ENCODE data around the gene WDR82. TPM values are rescaled to one million over a fixed set of nuclear protein-coding genes. Genes with fewer than 3 reads are reported as not detected.

Gene WDR82
- total RNA-seq, 2 donors from 2014 or later: 78.4 to 84.2 TPM

DNA sequence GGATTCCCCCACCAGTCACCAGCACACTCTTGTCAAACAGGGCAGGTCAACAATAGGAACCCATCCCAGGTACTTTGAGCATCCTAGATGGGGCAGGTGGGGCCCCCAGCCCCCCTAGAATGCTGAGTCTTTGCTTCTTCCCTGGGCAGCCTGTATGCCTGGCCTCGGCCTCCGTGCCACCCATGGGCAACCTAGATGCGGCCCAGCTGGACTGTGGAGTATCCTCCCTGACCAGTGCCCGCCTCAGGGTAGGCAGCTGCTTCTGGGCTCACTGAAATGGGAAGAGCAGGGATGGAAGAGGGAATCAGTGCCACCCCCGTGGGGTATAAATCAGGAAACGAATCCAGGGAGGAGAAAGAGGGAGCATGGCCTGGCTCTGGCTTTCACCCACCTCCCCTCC lies 48.5 kb upstream of the WDR82 start:
- no peak overlapping the region for H3K27ac Mint-ChIP-seq
- H3K36me3 Mint-ChIP-seq (ENCODE audit: low read depth): no peaks in the 10 kb centered on the region
- no peaks in the 10 kb centered on the region for H3K27me3 Mint-ChIP-seq (ENCODE audit: insufficient read depth)
- TF ChIP-seq, protein P1, sequence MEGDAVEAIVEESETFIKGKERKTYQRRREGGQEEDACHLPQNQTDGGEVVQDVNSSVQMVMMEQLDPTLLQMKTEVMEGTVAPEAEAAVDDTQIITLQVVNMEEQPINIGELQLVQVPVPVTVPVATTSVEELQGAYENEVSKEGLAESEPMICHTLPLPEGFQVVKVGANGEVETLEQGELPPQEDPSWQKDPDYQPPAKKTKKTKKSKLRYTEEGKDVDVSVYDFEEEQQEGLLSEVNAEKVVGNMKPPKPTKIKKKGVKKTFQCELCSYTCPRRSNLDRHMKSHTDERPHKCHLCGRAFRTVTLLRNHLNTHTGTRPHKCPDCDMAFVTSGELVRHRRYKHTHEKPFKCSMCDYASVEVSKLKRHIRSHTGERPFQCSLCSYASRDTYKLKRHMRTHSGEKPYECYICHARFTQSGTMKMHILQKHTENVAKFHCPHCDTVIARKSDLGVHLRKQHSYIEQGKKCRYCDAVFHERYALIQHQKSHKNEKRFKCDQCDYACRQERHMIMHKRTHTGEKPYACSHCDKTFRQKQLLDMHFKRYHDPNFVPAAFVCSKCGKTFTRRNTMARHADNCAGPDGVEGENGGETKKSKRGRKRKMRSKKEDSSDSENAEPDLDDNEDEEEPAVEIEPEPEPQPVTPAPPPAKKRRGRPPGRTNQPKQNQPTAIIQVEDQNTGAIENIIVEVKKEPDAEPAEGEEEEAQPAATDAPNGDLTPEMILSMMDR (conservative IDR thresholded peaks at IDR 0.05): no peak
- H3K4me1 Mint-ChIP-seq: no peaks in the 10 kb centered on the region
- WGBS, 2 experiments (ENCODE audit: insufficient coverage in 1 of 2, insufficient read length in 1 of 2): 89 to 90% methylated on average over 3 to 6 of the region's 6 CpGs
- no peaks in the 10 kb centered on the region for H3K27me3 ChIP-seq (ENCODE audit: control insufficient read depth, insufficient read depth, low read length, poor library complexity, severe bottlenecking)
- no peaks in the 10 kb centered on the region for H3K36me3 ChIP-seq (ENCODE audit: control insufficient read depth, insufficient read depth, low read length)
- no peak overlapping the region for H3K27ac ChIP-seq (ENCODE audit: low read depth, low read length)
- no peak for DNase-seq
- no peak overlapping the region for H3K9ac ChIP-seq (ENCODE audit: extremely low read depth, low read length, poor library complexity, severe bottlenecking)
- no peaks in the 10 kb centered on the region for H3K9me3 ChIP-seq (ENCODE audit: control insufficient read depth, low read length)
- H3K4me1 ChIP-seq (ENCODE audit: control insufficient read depth, insufficient read depth, low read length): no peaks in the 10 kb centered on the region
- H3K9me3 Mint-ChIP-seq: no peaks in the 10 kb centered on the region
- H3K4me3 Mint-ChIP-seq: no peak overlapping the region
- H3K4me3 ChIP-seq (ENCODE audit: low read length): no peak overlapping the region

DNA sequence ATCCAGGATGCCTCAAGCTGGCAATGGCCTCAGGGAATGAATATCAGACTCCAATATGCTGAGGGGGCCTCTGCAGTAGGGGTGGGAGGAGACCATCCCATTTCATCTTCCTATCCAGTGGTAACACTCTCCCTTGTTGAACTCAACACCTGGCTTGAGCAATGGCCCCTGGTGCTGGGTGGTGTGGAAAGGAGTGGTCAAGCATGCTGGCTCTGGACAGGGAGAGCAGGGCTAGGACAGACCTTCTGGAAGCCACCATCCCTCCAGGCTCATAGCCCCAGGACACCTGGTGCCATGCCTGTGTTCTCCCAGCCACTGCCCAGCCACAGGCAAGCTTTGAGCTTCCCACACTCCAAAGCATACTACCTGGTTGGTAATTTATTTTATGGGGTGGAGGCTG lies 47.2 kb upstream of the WDR82 start:
- no peaks in the 10 kb centered on the region for H3K9me3 ChIP-seq (ENCODE audit: control insufficient read depth, low read length)
- no peaks in the 10 kb centered on the region for H3K36me3 Mint-ChIP-seq (ENCODE audit: low read depth)
- H3K4me3 ChIP-seq (ENCODE audit: low read length): no peak overlapping the region
- H3K4me1 ChIP-seq (ENCODE audit: control insufficient read depth, insufficient read depth, low read length): no peaks in the 10 kb centered on the region
- H3K4me3 Mint-ChIP-seq: no peak overlapping the region
- no peaks in the 10 kb centered on the region for H3K9me3 Mint-ChIP-seq
- no peaks in the 10 kb centered on the region for H3K27me3 Mint-ChIP-seq (ENCODE audit: insufficient read depth)
- no peaks in the 10 kb centered on the region for H3K27me3 ChIP-seq (ENCODE audit: control insufficient read depth, insufficient read depth, low read length, poor library complexity, severe bottlenecking)
- no peaks in the 10 kb centered on the region for H3K36me3 ChIP-seq (ENCODE audit: control insufficient read depth, insufficient read depth, low read length)
- no peak overlapping the region for H3K9ac ChIP-seq (ENCODE audit: extremely low read depth, low read length, poor library complexity, severe bottlenecking)
- no peak overlapping the region for H3K27ac Mint-ChIP-seq
- no peak for DNase-seq
- TF ChIP-seq, protein P1 (conservative IDR thresholded peaks at IDR 0.05): no peak
- H3K27ac ChIP-seq (ENCODE audit: low read depth, low read length): no peak overlapping the region
- H3K4me1 Mint-ChIP-seq: no peaks in the 10 kb centered on the region

DNA sequence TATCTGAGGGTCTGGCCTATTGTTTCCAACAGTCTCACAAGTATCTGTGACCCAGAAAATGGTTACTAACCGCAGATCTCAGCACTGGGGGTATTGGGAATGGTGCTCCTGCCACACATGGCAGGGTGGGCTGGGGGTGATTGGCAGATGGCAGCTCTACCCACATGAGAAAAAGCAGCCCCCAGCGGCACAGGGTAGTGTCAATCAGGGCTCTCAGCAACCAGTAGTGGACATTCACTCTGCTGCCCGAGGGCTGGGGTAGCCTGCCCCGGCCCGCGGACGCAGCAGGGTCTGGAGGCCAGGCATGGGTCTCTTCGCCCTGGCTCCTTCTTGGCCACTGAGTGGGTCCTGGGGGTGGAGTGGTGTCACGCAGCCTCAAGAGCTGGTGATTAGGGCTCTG lies 46.2 kb upstream of the WDR82 start:
- no peaks in the 10 kb centered on the region for H3K9me3 ChIP-seq (ENCODE audit: control insufficient read depth, low read length)
- H3K9ac ChIP-seq (ENCODE audit: extremely low read depth, low read length, poor library complexity, severe bottlenecking): no peak overlapping the region
- no peaks in the 10 kb centered on the region for H3K36me3 ChIP-seq (ENCODE audit: control insufficient read depth, insufficient read depth, low read length)
- no peaks in the 10 kb centered on the region for H3K36me3 Mint-ChIP-seq (ENCODE audit: low read depth)
- H3K4me1 Mint-ChIP-seq: no peaks in the 10 kb centered on the region
- 95 to 98% methylated on average over 8 to 9 of the region's 9 CpGs for WGBS, 2 experiments (ENCODE audit: insufficient coverage in 1 of 2, insufficient read length in 1 of 2)
- peaks cover 2% of the 10 kb centered on the region for H3K27me3 Mint-ChIP-seq (ENCODE audit: insufficient read depth)
- TF ChIP-seq, protein P1 (conservative IDR thresholded peaks at IDR 0.05): no peak
- no peaks in the 10 kb centered on the region for H3K9me3 Mint-ChIP-seq
- no peaks in the 10 kb centered on the region for H3K27me3 ChIP-seq (ENCODE audit: control insufficient read depth, insufficient read depth, low read length, poor library complexity, severe bottlenecking)
- H3K27ac Mint-ChIP-seq: no peak overlapping the region
- H3K27ac ChIP-seq (ENCODE audit: low read depth, low read length): no peak overlapping the region
- no peak overlapping the region for H3K4me3 Mint-ChIP-seq
- no peak overlapping the region for H3K4me3 ChIP-seq (ENCODE audit: low read length)
- no peak for DNase-seq
- no peaks in the 10 kb centered on the region for H3K4me1 ChIP-seq (ENCODE audit: control insufficient read depth, insufficient read depth, low read length)

Data from endodermal cell (in vitro differentiated cells).